HG02678 (cell line): ENCODE data around the gene DUSP22.

ENCODE experiments used
- ATAC-seq: cut with Tn5 transposase; IDR thresholded peaks from one replicate; pipeline ENCODE4 v1.9.1; 2021; ENCODE audit warnings: mild to moderate bottlenecking, moderate library complexity; ENCODE audit not compliant: unreplicated experiment

DUSP22 gene

DNA sequence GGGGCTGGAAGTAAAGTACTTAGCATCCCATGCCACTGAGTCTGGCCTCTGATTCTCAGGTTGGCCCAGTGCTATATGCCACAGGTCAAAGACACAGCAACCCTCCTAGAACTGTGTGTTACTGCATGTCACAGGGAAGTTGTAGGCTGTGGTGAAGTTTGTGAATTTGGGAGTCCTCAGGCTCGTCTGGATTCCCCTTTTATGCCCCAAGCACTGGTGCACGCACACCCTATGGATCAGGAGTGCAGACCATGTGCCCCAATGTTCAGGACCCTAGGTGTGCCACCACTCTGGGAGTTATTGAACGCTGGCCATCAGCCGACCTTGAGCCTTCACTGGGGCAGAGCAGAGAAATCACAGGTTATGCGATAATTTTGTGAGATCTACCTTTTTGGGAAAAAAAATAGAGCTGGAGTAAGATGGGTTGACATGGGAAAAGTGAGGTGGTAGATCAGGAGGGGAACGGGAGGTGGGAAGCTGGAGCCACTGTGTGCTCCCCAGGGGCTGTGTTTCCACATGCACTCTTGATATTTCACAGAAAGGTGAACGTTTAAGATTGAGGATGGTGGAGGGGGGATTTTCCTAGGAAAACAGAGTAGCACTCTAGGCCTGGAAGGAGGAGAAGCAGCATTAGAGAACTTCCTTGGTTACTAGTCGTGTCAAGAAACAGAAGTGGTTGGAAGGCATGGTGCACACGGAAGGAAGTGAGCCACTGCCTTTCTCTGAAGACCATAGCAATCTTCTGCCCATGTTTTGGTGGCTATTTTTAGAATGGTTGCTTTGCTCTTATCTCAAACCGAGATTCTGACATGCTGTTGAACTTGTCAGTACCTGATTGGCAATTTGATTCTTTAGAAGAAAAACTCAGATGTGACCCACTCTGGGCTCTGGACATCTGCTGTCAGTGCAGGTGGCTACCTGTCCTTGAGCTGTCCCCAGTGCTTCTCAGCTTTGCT lies 44.1 kb downstream of the DUSP22 start:
- ATAC-seq = peak; percentile 36

- ATAC-seq = no peak
Observed at GRCh38 chr6:337805-338368, 45.6 kb downstream of the DUSP22 start.

- no peak for ATAC-seq
Observed at GRCh38 chr6:338815-339262, 46.6 kb downstream of the DUSP22 start.

DNA sequence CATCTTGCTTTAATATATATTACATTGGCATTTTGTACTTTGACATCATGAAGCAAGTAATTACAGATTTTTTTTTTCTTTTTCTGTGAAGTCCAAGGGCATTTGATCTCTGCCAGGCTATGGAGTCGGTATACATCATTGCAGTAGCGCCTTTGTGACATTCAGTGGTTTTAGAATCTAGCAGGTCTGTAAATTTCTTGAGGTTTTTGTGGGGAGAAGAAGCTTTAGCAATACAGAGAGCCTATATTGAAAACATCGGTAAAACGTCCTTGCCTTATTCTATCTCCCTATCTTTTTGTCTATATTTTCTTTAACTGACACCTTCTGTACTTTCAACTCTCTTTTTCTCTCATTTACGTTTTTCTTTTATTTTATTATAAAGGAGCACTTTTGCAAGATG lies 47.2 kb downstream of the DUSP22 start:
- peak; percentile 19 for ATAC-seq

- ATAC-seq = no peak
Observed at GRCh38 chr6:340186-340955, 48.1 kb downstream of the DUSP22 start.

GRCh38 chr6:340991-341827 lies 48.9 kb downstream of the DUSP22 start:
- ATAC-seq = peak; percentile 38

DNA sequence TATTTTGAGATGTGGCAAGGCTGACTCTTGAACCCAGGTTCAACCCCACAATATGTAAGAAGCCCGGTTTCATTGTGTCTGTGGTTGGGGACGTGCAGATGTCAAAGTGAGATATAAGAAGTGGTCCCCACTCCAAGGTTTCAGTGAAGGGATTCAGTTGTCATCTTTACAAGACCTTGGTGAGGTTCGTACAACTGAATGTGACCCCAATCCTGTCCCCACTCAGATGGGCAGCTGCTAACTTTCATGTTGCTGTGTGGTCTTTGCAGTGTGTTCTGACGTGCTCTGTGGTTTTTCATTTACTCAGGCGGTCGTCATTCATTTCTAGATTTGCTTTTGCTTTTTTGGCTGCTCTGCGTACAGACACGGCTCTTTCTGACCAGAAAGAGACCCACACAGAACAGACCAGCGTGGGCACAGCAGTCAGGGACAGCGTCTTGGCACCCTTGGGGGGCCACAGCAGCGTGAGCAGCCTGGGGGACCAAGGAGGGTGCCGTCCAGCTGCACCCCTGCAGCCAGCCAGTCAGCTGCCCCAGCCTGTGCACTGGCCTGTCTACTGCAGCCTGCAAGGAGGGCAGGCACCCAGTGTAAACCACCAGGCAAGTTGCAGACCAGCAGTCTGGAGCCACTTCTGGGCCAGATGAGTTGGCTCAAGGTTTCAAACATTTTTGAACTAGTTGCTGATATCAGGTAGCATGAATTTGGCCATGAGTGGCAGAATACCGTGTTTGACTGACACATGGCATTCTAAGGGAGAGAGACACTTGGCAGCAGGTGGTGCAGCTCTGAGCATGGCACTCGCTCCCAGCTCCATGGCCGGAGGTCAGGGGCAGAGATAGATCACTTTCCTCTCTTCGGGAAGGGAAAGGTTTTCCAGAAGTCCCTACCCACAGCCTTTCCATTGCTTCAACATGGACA lies 49.9 kb downstream of the DUSP22 start:
- ATAC-seq = peak; percentile 63

- ATAC-seq = no peak
Observed at GRCh38 chr6:342832-343179, 50.5 kb downstream of the DUSP22 start.

DNA sequence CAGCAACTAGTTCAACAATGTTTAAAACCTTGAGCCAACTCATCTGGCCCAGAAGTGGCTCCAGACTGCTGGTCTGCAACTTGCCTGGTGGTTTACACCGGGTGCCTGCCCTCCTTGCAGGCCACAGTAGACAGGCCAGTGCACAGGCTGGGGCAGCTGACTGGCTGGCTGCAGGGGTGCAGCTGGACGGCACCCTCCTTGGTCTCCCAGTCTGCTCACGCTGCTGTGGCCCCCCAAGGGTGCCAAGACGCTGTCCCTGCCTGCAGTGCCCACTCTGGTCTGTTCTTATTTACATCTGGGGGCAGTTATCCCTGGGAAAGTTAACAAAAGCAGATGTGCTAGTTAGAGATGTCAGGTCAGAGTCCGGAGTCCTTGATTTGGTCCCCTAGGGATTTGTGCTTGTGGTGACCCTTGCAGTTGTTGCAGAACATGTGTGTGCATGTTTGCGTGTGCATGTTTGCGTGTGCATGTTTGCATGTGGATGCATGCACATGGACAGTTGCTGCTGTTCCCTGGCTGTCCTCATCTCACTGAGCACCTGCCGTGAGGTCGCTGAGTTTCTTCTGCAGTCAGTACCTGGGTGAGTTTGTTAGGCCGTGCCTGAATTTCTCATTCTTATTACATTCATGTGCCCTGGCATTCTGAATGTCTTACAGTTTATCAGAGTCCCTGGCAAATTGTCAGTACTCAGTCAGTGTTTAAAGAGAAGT lies 51.1 kb downstream of the DUSP22 start:
- ATAC-seq = no peak

GRCh38 chr6:343960-344815 lies 51.9 kb downstream of the DUSP22 start:
- no peak for ATAC-seq

DNA sequence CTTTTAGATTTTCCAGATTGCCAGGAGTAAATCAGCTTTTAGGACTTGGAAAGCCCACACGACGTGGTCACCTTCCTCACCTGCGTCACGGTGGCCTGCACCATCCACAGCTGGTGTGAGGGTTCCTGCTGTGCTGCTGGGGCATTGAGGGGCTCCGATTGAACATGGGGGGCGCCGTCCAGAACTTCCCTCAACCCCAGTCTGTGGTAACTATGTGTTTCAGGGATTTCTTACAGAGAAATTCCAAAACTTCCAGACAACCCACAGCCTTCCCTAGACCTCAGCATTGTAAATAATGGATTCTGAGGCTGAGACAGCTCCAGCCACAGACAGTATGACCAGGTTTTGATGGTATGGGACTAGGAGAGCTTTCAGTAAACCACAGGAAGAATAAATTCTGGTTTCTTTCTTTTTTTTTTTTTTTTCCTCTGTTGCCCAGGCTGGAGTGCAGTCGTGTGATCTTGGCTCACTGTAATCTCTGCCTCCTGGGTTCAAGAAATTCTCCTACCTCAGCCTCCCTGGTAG lies 52.6 kb downstream of the DUSP22 start:
- ATAC-seq = no peak

GRCh38 chr6:345747-346385 lies 53.6 kb downstream of the DUSP22 start:
- ATAC-seq = no peak

DNA sequence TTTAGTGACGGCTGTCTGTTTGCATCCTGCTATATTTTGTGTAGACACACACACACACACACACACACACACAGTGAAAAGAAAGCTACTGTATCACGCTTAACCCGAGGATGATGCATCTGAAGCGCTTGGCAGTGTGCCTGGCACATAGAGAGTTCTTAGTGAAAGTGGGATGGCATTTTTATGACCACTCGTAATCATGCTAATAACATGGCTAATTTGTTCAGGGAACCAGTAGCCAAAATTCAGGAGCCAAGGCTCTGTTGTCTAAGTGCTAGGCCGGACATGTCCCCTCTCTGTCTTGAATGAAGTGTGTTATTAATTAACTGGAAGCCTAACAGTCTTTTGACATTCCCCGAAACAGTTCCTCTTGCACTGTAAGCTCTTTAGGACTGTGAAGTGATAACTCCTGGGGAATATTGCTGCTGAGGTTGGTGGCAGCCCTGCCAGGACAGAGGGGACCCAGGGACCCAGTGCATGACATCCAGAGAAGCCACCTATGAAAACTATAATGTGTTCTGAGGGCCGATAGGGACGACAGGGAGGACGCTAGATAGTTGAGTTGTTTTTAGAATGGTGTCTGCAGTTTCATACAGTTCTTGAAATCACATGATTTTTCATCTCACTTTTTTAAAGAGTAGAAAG lies 54.2 kb downstream of the DUSP22 start:
- ATAC-seq = no peak

GRCh38 chr6:347232-347631 lies 54.9 kb downstream of the DUSP22 start:
- ATAC-seq = peak; percentile 88

DNA sequence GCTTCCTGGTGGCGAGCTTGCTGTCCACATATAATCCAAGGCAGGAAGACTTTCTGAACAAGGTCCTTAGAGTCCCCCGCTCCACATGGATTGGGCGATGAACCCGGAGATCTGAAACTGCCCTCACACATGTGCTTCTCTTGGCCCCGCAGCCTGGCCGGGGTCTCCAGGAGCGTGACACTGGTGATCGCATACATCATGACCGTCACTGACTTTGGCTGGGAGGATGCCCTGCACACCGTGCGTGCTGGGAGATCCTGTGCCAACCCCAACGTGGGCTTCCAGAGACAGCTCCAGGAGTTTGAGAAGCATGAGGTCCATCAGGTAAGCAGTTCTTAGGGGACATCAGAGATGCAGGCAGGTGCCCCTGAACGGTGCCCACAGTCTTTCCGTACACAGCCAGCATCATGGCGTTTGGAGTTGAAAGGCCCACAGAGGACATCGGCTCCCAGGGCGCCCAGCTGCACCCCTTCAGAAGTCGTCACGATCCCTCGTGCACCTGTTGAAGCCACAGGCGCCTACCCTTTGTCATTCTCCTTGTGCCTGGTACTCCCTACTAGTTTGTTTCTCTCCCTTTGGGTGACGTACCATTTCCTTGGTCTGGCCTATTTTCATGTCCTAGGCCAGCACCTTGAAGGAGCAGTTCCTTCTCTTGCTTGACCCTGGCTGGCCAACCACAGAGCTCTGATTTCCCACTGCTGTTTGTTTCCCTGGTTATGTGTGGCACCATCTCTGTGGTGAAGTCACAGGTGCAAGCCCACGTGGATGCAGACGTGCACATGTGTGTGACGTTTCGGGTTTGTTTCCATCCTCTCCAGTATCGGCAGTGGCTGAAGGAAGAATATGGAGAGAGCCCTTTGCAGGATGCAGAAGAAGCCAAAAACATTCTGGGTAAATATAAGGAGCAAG lies 55.9 kb downstream of the DUSP22 start:
- no peak for ATAC-seq

DNA sequence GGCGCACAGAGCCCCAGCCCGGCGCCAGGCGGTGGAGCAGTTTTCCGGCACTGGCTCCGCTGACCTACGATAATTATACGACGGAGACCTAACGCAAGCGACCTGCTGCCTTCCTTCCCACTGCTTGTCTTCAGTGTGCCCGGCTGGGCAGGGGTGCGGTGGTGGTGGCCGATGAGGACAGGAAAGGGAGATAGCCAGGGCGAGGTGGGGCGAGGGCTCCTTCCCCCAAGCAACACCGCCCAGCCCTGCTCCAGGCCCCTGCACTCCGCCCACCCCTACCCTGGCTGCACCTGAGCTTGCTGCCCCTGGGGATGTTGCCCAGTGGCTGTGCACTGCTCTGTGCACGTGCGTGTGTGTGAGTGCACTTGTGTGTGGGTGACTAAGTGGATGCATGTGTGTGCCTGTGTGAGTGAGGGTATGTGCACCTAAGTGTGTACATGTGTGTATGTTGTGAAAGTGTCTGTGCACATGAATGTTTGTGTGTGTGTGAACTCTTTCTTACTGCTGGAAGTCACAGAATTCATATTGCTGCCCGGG lies 56.6 kb downstream of the DUSP22 start:
- no peak for ATAC-seq
